Esophagus squamous epithelium (tissue), 5 donors: Measurements from ENCODE around the gene MELK. TPM values are rescaled to one million over a fixed set of nuclear protein-coding genes. Genes with fewer than 3 reads are reported as not detected.

ENCODE experiments used
- DNase-seq: peaks from one replicate; lab custom pipeline; 2025; lab: John Stamatoyannopoulos, UW
- H3K27ac ChIP-seq, 4 donors: fragments of 200-600 bp; sonication (generic); one replicate each; pipeline ENCODE4 v1.5.1; 2016 to 2019; ENCODE audit warnings: mild to moderate bottlenecking in 1 of 4
- H3K27me3 ChIP-seq, 4 donors: fragments of 200-600 bp; sonication (generic); 1 replicate in 3 of 4; 2 replicates in 1 of 4; pipeline versions ENCODE4 v1.5.1 to v1.6.0; 2017 to 2021; ENCODE audit warnings: antibody characterized with exemption in 1 of 4
- H3K36me3 ChIP-seq, 3 donors: fragments of 200-600 bp; sonication (generic); one replicate each; pipeline ENCODE4 v1.5.1; 2016 to 2019
- H3K4me1 ChIP-seq, 3 donors: fragments of 200-600 bp; sonication (generic); one replicate each; pipeline ENCODE4 v1.5.1; 2017 to 2019
- H3K4me3 ChIP-seq, 4 donors: fragments of 200-600 bp; sonication (generic); 1 replicate in 3 of 4; 2 replicates in 1 of 4; pipeline ENCODE4 v1.5.1; 2016 to 2019; ENCODE audit warnings: mild to moderate bottlenecking in 2 of 4, moderate library complexity in 1 of 4
- H3K9me3 ChIP-seq, 3 donors: fragments of 200-600 bp; sonication (generic); one replicate each; pipeline ENCODE4 v1.5.1; 2016 to 2019
- POLR2A ChIP-seq, 4 donors: fragments of 450-650 bp; IDR thresholded peaks; one replicate each; pipeline ENCODE4 v1.6.1; 2017; ENCODE audit warnings: antibody characterized with exemption in 4 of 4, mild to moderate bottlenecking in 4 of 4, moderate library complexity in 3 of 4
- WGBS, 2 donors: methylation state at CpG; one replicate each; pipeline ENCODE4 v1.1.5; 2018; 5-methylcytosine and 5-hydroxymethylcytosine counted together
- intact Hi-C: fragments of 100-400 bp; cut with DNase I; formaldehyde crosslinking; loops from one replicate; pipeline ENCODE4 v1.15.0; 2022
- total RNA-seq, 4 donors: library from RNA; depleted of rRNA; stranded (reverse); fragments of >200 nt; gene quantifications; one replicate each; pipeline ENCODE4 v1.1.0, GENCODE V29; 2016
- TF ChIP-seq, protein P1 (sequence below), 6 experiments: fragments of 450-650 bp in 4 of 6; fragments of 200-600 bp in 2 of 6; sonication (generic) in 2 of 6; IDR thresholded peaks; one replicate each; pipeline ENCODE4 v1.5.1; 2016 to 2019; ENCODE audit warnings: antibody characterized with exemption in 6 of 6, mild to moderate bottlenecking in 4 of 6, moderate library complexity in 4 of 6
- donor health status: DM: yes; HTN: yes; CAD: no.

The MELK gene
- total RNA-seq, 4 donors from 2014 or later, result 5.0 to 21.1 (median 12.4) TPM

DNA sequence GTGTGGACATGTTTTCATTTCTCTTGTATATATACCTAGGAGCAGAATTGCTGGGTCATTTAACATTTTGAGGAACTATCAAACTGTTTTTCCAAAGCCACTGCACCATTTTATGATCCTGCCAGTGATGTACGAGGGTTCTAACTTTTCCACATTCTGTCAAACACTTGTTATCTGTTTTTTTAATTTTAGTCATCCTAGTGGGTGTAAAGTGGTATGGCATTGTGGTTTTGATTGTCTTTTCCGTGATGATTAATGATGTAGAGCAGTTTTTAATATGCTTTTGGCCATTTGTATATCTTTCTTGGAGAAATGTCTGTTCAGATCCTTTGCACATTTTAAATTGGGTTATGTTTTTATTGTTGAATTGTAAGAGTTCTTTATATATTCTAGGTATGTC is 107.0 kb downstream of the MELK start:
- no peak for TF ChIP-seq POLR2A (IDR thresholded peaks at IDR 0.05)
- TF ChIP-seq, protein P1, sequence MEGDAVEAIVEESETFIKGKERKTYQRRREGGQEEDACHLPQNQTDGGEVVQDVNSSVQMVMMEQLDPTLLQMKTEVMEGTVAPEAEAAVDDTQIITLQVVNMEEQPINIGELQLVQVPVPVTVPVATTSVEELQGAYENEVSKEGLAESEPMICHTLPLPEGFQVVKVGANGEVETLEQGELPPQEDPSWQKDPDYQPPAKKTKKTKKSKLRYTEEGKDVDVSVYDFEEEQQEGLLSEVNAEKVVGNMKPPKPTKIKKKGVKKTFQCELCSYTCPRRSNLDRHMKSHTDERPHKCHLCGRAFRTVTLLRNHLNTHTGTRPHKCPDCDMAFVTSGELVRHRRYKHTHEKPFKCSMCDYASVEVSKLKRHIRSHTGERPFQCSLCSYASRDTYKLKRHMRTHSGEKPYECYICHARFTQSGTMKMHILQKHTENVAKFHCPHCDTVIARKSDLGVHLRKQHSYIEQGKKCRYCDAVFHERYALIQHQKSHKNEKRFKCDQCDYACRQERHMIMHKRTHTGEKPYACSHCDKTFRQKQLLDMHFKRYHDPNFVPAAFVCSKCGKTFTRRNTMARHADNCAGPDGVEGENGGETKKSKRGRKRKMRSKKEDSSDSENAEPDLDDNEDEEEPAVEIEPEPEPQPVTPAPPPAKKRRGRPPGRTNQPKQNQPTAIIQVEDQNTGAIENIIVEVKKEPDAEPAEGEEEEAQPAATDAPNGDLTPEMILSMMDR (IDR thresholded peaks at IDR 0.05), result no peak
- WGBS, 2 donors, result 73 to 76% methylated on average over 2 of the region's 2 CpGs
- Histone ChIP-seq H3K36me3 (peaks cover 0 to 6% (median 0%) of the 10 kb centered on the region in 3 donors), H3K27me3 (no peaks in the 10 kb centered on the region), H3K27ac (no peak overlapping the region), H3K4me3 (no peak overlapping the region), H3K4me1 (no peaks in the 10 kb centered on the region), H3K9me3 (peaks cover 0 to 3% (median 0%) of the 10 kb centered on the region in 3 donors)
- DNase-seq, result no peak
- intact Hi-C loops, result no loop called here

DNA sequence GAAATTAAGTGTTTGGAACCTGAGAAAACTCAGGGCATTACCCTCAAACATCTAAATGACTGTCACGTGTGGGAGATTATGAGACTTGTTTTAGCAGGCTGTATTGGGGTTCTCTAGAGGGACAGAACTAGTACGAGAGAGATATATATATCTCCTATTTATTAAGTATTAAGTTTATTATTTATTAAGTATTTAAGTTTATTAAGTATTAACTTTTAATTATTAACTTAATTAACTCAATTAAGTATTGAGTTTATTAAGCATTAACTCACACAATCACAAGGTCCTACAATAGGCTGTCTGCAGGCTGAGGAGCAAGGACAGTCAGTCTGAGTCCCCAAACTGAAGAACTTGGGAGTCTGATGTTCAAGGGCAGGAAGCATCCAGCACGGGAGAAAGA is 113.8 kb downstream of the MELK start:
- TF ChIP-seq POLR2A (IDR thresholded peaks at IDR 0.05), result no peak
- TF ChIP-seq, protein P1 (IDR thresholded peaks at IDR 0.05), result no peak
- Histone ChIP-seq H3K4me3 (no peak overlapping the region), H3K27ac (no peak overlapping the region), H3K36me3 (no peaks in the 10 kb centered on the region), H3K4me1 (no peaks in the 10 kb centered on the region), H3K9me3 (peaks cover 0 to 2% (median 0%) of the 10 kb centered on the region in 3 donors), H3K27me3 (no peaks in the 10 kb centered on the region)
- no peak for DNase-seq
- 76 to 84% methylated on average over 3 of the region's 3 CpGs for WGBS, 2 donors
- intact Hi-C loops, result no loop called here

DNA sequence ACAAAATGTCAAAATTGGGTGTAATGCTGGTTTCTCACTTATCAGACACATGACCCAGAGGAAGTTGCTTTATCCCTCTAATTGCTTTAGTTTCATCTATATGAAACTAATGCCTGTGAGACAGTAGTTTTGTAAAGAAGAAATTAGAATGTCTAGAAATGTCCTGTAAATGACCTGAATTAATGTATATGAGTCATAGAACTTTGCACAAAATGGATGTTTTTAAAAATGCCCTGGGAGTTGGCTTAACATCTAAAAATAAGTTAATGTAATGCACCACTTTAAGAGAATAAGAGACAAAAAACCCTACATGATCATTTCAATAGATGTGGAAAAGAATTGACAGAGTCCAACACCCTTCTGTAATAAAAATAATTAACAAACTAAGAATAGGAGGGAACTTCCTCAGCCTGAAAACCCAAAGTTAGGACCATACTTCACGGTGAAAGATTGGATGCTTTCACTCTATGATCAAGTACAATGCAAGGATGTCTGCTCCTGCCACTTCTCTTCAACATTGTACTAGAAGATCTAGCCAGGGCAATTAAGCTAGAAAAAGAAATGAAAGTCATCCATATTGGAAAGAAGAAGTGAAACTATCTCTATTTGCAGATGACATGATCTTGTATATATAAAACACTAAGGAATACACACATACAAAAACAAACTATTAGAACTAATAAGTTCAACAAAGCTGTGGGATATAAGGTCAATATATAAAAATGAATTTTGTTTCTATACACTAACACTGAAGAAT is 117.9 kb downstream of the MELK start:
- no peaks in the 10 kb centered on the region for H3K36me3 ChIP-seq
- no peaks in the 10 kb centered on the region for H3K9me3 ChIP-seq
- intact Hi-C loops, result no loop called here
- no peaks in the 10 kb centered on the region for H3K4me1 ChIP-seq
- DNase-seq, result no peak
- 76 to 100% methylated on average over 1 of the region's 1 CpG for WGBS, 2 donors
- H3K27ac ChIP-seq, result no peak overlapping the region
- TF ChIP-seq, protein P1 (IDR thresholded peaks at IDR 0.05), result no peak
- TF ChIP-seq POLR2A (IDR thresholded peaks at IDR 0.05), result no peak
- no peaks in the 10 kb centered on the region for H3K27me3 ChIP-seq
- no peak overlapping the region for H3K4me3 ChIP-seq

DNA sequence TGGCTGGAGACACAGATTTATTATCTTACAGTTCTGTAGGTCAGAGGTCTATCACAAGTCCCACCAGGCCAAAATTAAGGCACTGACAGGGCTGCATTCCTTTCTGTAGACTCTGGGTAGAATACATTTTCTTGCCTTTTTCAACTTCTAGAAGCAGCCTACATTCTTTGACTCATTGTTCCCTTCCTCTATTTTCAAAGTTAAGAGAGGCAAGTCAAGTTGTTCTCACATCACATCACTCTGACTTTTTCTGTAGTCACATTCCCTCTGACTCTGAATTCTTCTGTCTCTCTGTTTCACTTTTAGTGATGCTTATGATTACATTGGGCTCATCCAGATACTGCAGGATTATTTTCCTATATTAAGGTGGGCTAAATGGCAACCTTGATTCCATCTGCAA is 119.0 kb downstream of the MELK start:
- no peak for DNase-seq
- no peaks in the 10 kb centered on the region for H3K9me3 ChIP-seq

DNA sequence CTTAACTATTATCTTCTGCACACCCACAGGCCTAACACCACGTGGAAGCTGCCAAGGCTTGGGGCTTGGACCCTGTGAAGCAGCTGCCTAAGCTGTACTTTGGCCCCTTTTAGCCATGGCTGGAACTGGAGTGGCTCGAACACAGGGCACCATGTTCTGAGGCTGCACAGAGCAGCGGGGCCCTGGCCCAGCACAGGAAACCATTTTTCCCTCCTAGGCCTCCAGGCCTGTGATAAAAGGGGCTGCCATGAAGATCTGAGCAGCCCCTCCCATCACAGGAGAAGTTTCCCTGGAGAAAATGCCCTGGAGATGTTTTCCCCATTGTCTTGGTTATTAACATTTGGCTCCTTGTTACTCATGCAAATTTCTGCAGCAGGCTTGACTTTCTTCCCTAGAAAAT is 126.3 kb downstream of the MELK start:
- no peak for DNase-seq
- no peaks in the 10 kb centered on the region for H3K36me3 ChIP-seq
- no peak overlapping the region for H3K27ac ChIP-seq
- intact Hi-C loops, result no loop called here
- no peaks in the 10 kb centered on the region for H3K4me1 ChIP-seq
- no peak for TF ChIP-seq POLR2A (IDR thresholded peaks at IDR 0.05)
- TF ChIP-seq, protein P1 (IDR thresholded peaks at IDR 0.05), result no peak
- no peak overlapping the region for H3K4me3 ChIP-seq
- peaks cover 0 to 14% (median 11%) of the 10 kb centered on the region in 3 donors for H3K9me3 ChIP-seq
- H3K27me3 ChIP-seq, result peaks cover 0 to 4% (median 0%) of the 10 kb centered on the region in 4 donors
- 50% methylated on average over 2 of the region's 3 CpGs; no CpG with 5 or more reads in 1 of the 2 donors for WGBS, 2 donors

More for the DNA sequence above, 119.0 kb downstream of the MELK start:
- H3K4me3 ChIP-seq, result no peak overlapping the region
- TF ChIP-seq, protein P1 (IDR thresholded peaks at IDR 0.05), result no peak
- TF ChIP-seq POLR2A (IDR thresholded peaks at IDR 0.05), result no peak
- no peaks in the 10 kb centered on the region for H3K27me3 ChIP-seq
- intact Hi-C loops, result no loop called here
- H3K27ac ChIP-seq, result no peak overlapping the region
- no peaks in the 10 kb centered on the region for H3K4me1 ChIP-seq
- H3K36me3 ChIP-seq, result no peaks in the 10 kb centered on the region
